ENCODE measurements around the gene ADSS2.

- TF ChIP-seq CTCF (IDR thresholded peaks at IDR 0.05) (no peak), POLR2A (IDR thresholded peaks at IDR 0.05) (no peak)
These were observed 37.2 kb downstream of the ADSS2 start for GRCh38 chr1:244414543-244414942.

Measured in body of pancreas (tissue), 4 donors.